K562 (cell line): Measurements from ENCODE around the gene LRP1B. TPM values are rescaled to one million over a fixed set of nuclear protein-coding genes. Genes with fewer than 3 reads are reported as not detected.

ENCODE experiments used
- ATAC-seq: fragments of 200-7000 bp; cut with Tn5 transposase; 3 replicates; pipeline ENCODE4 v1.9.1; 2020; ENCODE audit warnings: moderate library complexity
- BruUV-seq: library from RNA; stranded (reverse); fragments of 400-500 nt; replicated peaks from 2 replicates; lab custom pipeline; 2021; lab: Mats Ljungman, UMichigan
- CTCF ChIA-PET: fragments of 300-600 bp; formaldehyde crosslinking; extraction: SDS; loops from one replicate; lab custom pipeline; 2021; ENCODE audit warnings: low intra/inter-chr PET ratio; lab: Yijun Ruan, JAX
- POLR2A ChIA-PET: fragments of 300-600, 350-650 bp; sonication (Branson Sonifier 250); formaldehyde crosslinking; extraction: SDS; loops from one replicate; lab custom pipeline; 2021; ENCODE audit warnings: antibody characterized with exemption, inconsistent platforms; lab: Yijun Ruan, JAX
- DNase-seq, 4 experiments: peaks; one replicate each; pipeline versions ENCODE4 v3.0.0 to v3.0.0-alpha.2; 2011 to 2018; ENCODE audit warnings: low spot score in 3 of 4, mixed read lengths in 3 of 4; ENCODE audit errors: extremely low read depth in 1 of 4
- FAIRE-seq: peaks from 2 replicates; lab custom pipeline; 2011; peaks lifted over from hg19 to GRCh38; lab: Jason Lieb, UNC
- H2AFZ ChIP-seq: 2 replicates; pipeline ENCODE4 v1.6.0; 2011; ENCODE audit warnings: low read depth, low read length, control low read depth, inconsistent platforms
- H3K27ac ChIP-seq: fragments of 200-600 bp; 3 replicates; pipeline ENCODE4 v1.8.0; 2011; ENCODE audit warnings: low read depth, mild to moderate bottlenecking, control low read depth, inconsistent platforms, low read length, moderate library complexity, mixed read lengths; ENCODE audit errors: extremely low read depth
- H3K27me3 ChIP-seq, 2 experiments: fragments of 300-600 bp in 1 of 2; 2 replicates in 1 of 2; 3 replicates in 1 of 2; pipeline versions ENCODE4 v1.6.0 to v1.8.0; 2011; ENCODE audit warnings: inconsistent platforms in 2 of 2, low read length in 2 of 2, mild to moderate bottlenecking in 1 of 2, mixed read lengths in 1 of 2, moderate library complexity in 1 of 2; ENCODE audit not compliant: control insufficient read depth in 2 of 2, insufficient read depth in 2 of 2
- H3K36me3 ChIP-seq: fragments of 300-600 bp; 3 replicates; pipeline ENCODE4 v1.8.0; 2011; ENCODE audit warnings: mild to moderate bottlenecking, low read length, inconsistent platforms; ENCODE audit not compliant: control insufficient read depth, insufficient read depth
- H3K4me1 ChIP-seq, 2 experiments: fragments of 200-600 bp in 1 of 2; replicated peaks in 1 of 2; 2 replicates in 1 of 2; 3 replicates in 1 of 2; pipeline versions ENCODE4 v1.5.1 to v1.8.0; 2011; ENCODE audit warnings: inconsistent platforms in 2 of 2, low read length in 2 of 2, mild to moderate bottlenecking in 1 of 2, mixed read lengths in 1 of 2, moderate library complexity in 1 of 2; ENCODE audit not compliant: control insufficient read depth in 2 of 2, insufficient read depth in 2 of 2
- H3K4me2 ChIP-seq: 2 replicates; pipeline ENCODE4 v1.6.1; 2011; ENCODE audit warnings: low read length, control low read depth, inconsistent platforms, mixed read lengths; ENCODE audit not compliant: insufficient read depth
- H3K4me3 ChIP-seq: fragments of 200-600 bp; sonication (generic), shearing (Covaris generic); 2 replicates; pipeline ENCODE4 v1.5.1; 2016; ENCODE audit warnings: control low read depth, inconsistent platforms
- H3K79me2 ChIP-seq: fragments of 200-600 bp; 3 replicates; pipeline ENCODE4 v1.8.0; 2011; ENCODE audit warnings: low read length, inconsistent platforms; ENCODE audit not compliant: control insufficient read depth, insufficient read depth
- H3K9ac ChIP-seq, 2 experiments: 2 replicates each; pipeline versions ENCODE4 v1.6.0 to v1.6.1; 2011; ENCODE audit warnings: low read depth in 2 of 2, low read length in 2 of 2, control low read depth in 1 of 2, inconsistent platforms in 1 of 2, mild to moderate bottlenecking in 1 of 2, mixed read lengths in 1 of 2; ENCODE audit not compliant: insufficient read depth in 1 of 2
- H3K9me1 ChIP-seq: one replicate; pipeline ENCODE4 v1.6.0; 2011; ENCODE audit warnings: inconsistent platforms, mild to moderate bottlenecking, low read length, moderate library complexity; ENCODE audit not compliant: control insufficient read depth, insufficient read depth
- H3K9me3 ChIP-seq: replicated peaks from 2 replicates; pipeline ENCODE4 v1.5.1; 2011; ENCODE audit warnings: low read depth, low read length, inconsistent platforms; ENCODE audit not compliant: control insufficient read depth, insufficient read depth
- H4K20me1 ChIP-seq: replicated peaks from 2 replicates; pipeline ENCODE4 v1.6.1; 2011; ENCODE audit warnings: low read length, inconsistent platforms, mixed read lengths; ENCODE audit not compliant: control insufficient read depth, insufficient read depth
- ELF1 ChIP-seq: fragments of 200-800 bp; sonication (Bioruptor generic); IDR thresholded peaks from 2 replicates; pipeline ENCODE4 v1.6.1; 2016; ENCODE audit warnings: missing genetic modification characterization, missing compliant biosample characterization
- KDM4B ChIP-seq, 2 experiments: fragments of 450-650 bp in 1 of 2; sonication (generic) in 1 of 2; IDR thresholded peaks; 2 replicates each; pipeline ENCODE4 v1.6.1; 2016 to 2017; ENCODE audit warnings: borderline replicate concordance in 2 of 2, antibody characterized with exemption in 1 of 2, low read depth in 1 of 2, mild to moderate bottlenecking in 1 of 2
- MAFF ChIP-seq: IDR thresholded peaks from 2 replicates; pipeline ENCODE4 v1.6.1; 2012; ENCODE audit warnings: low read length, improper control_type of control experiment
- MAFG ChIP-seq: fragments of 450-650 bp; conservative IDR thresholded peaks from 2 replicates; pipeline ENCODE4 v1.6.1; 2016; ENCODE audit warnings: missing genetic modification characterization, missing compliant biosample characterization
- POU5F1 ChIP-seq: fragments of 150-350 bp; IDR thresholded peaks from 2 replicates; pipeline ENCODE4 v1.6.1; 2014; ENCODE audit warnings: borderline replicate concordance, low read length, low read depth, mild to moderate bottlenecking; ENCODE audit not compliant: partially characterized antibody
- PURB ChIP-seq: sonication (generic); formaldehyde crosslinking; IDR thresholded peaks from 2 replicates; pipeline ENCODE4 v1.9.0; 2021; ENCODE audit warnings: low read depth, mild to moderate bottlenecking, missing genetic modification reagents
- ZNF24 ChIP-seq: fragments of 450-650 bp; IDR thresholded peaks from 2 replicates; pipeline ENCODE4 v1.6.1; 2016
- ZNF316 ChIP-seq: fragments of 450-650 bp; IDR thresholded peaks from 2 replicates; pipeline ENCODE4 v1.6.1; 2016
- WGBS: fragments of 100-300 bp; shearing (Covaris generic); methylation state at CpG from one replicate; pipeline ENCODE4 v1.1.6; 2016; ENCODE audit warnings: low coverage, mixed read lengths; ENCODE audit not compliant: insufficient coverage; ENCODE audit errors: missing lambda C conversion rate; 5-methylcytosine and 5-hydroxymethylcytosine counted together
- in situ Hi-C: fragments of 300-500 bp; cut with MboI; formaldehyde crosslinking; loops from 4 replicates; pipeline ENCODE4 v1.15.0; 2018; ENCODE audit warnings: inconsistent platforms, mixed read lengths
- intact Hi-C: fragments of 100-400 bp; cut with micrococcal nuclease; formaldehyde crosslinking; loops from 2 replicates; pipeline ENCODE4 v1.14.2; 2022
- polyA plus RNA-seq, 8 experiments: library from polyadenylated mRNA; depleted of rRNA in 4 of 8; stranded (reverse) in 5 of 8; unstranded in 3 of 8; fragments of >200 nt; fragmentation: Nextera tagmentation in 2 of 8; fragmentation: Illumina TruSeq in 1 of 8; extraction: Ambion mirVana in 2 of 8; extraction: Trizol in 1 of 8; gene quantifications; 2 replicates each; pipeline versions ENCODE4 v1.2.1 to v1.2.3, GENCODE V29; 2011 to 2014; ENCODE audit warnings: inconsistent platforms in 1 of 8, missing spikeins in 1 of 8
- total RNA-seq, 7 experiments: library from RNA; depleted of rRNA in 6 of 7; stranded (reverse); fragments of >200 nt in 6 of 7; fragmentation: Illumina TruSeq in 2 of 7; extraction: Trizol in 2 of 7; gene quantifications; 2 replicates each; pipeline versions ENCODE4 v1.2.1 to v1.2.3, GENCODE V29; 2011 to 2021; ENCODE audit warnings: low replicate concordance in 1 of 7
- TF ChIP-seq, protein P1 (sequence below): sonication (generic); formaldehyde crosslinking; IDR thresholded peaks from 2 replicates; pipeline ENCODE4 v1.8.0; 2023; ENCODE audit warnings: mild to moderate bottlenecking, missing genetic modification reagents

The LRP1B gene
- total and polyA plus RNA-seq, 9 of the 15 experiments (the other 6 are each of a cell fraction or from before 2014, with no cell fraction given) = not detected

DNA sequence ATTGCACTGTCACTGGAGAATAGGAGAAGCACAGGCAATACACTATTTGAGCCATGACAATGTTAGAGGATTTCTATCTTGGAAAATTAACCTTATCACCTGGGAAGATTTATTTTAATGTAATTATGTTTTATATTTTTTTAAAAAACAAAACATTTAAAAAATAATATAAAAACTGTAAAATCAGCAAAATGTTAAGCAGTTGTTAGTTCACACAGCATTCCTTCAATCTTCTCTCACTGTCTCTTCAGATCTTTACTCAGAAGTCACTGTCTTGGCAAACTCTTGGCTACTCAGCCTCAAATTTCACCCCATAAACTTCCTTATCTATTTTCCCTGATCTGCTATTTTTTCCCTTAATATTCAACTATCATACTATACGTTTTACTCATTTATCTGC, 1322.6 kb downstream of the LRP1B start:
- intact Hi-C loops (no loop called here), in situ Hi-C loops (no loop called here)
- 0% methylated on average over 1 of the region's 1 CpG for WGBS
- POLR2A ChIA-PET = no interaction called here
- no peaks in the 10 kb centered on the region for H3K9me1 ChIP-seq
- no peaks in the 10 kb centered on the region for H3K79me2 ChIP-seq
- no peak for ATAC-seq
- CTCF ChIA-PET = no interaction called here
- H3K4me1 ChIP-seq = no peaks in the 10 kb centered on the region
- no peak overlapping the region for H3K27ac ChIP-seq
- no peak overlapping the region for H3K9ac ChIP-seq
- TF ChIP-seq KDM4B (IDR thresholded peaks at IDR 0.05; ENCODE audit: borderline replicate concordance in 2 of 2, low read depth in 1 of 2) = no peak
- TF ChIP-seq, protein P1, sequence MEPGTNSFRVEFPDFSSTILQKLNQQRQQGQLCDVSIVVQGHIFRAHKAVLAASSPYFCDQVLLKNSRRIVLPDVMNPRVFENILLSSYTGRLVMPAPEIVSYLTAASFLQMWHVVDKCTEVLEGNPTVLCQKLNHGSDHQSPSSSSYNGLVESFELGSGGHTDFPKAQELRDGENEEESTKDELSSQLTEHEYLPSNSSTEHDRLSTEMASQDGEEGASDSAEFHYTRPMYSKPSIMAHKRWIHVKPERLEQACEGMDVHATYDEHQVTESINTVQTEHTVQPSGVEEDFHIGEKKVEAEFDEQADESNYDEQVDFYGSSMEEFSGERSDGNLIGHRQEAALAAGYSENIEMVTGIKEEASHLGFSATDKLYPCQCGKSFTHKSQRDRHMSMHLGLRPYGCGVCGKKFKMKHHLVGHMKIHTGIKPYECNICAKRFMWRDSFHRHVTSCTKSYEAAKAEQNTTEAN (CRISPR knock-in tag) = no peak
- no peak for TF ChIP-seq ELF1
- TF ChIP-seq ZNF316 = peak; percentile 27; the same call in 1 of the 2 replicates
- TF ChIP-seq PURB (CRISPR knock-in tag) = no peak
- peak; percentile 34; the same call in 1 of the 2 replicates for TF ChIP-seq MAFF
- 0 out of 2 replicates have a peak, but pooled peaks have one; percentile 16 for TF ChIP-seq MAFG (tag)
- TF ChIP-seq ZNF24 = no peak
- TF ChIP-seq POU5F1 = no peak
- no peak overlapping the region for H3K4me3 ChIP-seq
- BruUV-seq = no TSS peak
- H3K9me3 ChIP-seq = no peaks in the 10 kb centered on the region
- H2AFZ ChIP-seq = no peak overlapping the region
- DNase-seq = no peak
- no peaks in the 10 kb centered on the region for H3K36me3 ChIP-seq
- H4K20me1 ChIP-seq = no peaks in the 10 kb centered on the region
- FAIRE-seq = no peak
- no peak overlapping the region for H3K4me2 ChIP-seq
- H3K27me3 ChIP-seq = no peaks in the 10 kb centered on the region
